Fibroblast of villous mesenchyme (primary cell): ENCODE data around the gene SHISAL1. TPM values are rescaled to one million over a fixed set of nuclear protein-coding genes. Genes with fewer than 3 reads are reported as not detected.

Experiments
- DNase-seq: peaks from one replicate; pipeline ENCODE4 v3.0.0-alpha.2; 2010; ENCODE audit warnings: low read depth
- H3K4me3 ChIP-seq: 2 replicates; pipeline ENCODE4 v1.5.1; 2011; ENCODE audit warnings: low read depth, mild to moderate bottlenecking, low read length
- total RNA-seq: library from RNA; depleted of rRNA; stranded (reverse); fragments of >200 nt; gene quantifications from 2 replicates; pipeline ENCODE4 v1.2.3, GENCODE V29; 2012
- TF ChIP-seq, protein P1 (sequence below): IDR thresholded peaks from 2 replicates; pipeline ENCODE4 v1.5.1; 2012; ENCODE audit warnings: low read depth, mild to moderate bottlenecking, low read length; ENCODE audit not compliant: insufficient read depth

Gene SHISAL1
- total RNA-seq, 1 donor, result 3.0 TPM

DNA sequence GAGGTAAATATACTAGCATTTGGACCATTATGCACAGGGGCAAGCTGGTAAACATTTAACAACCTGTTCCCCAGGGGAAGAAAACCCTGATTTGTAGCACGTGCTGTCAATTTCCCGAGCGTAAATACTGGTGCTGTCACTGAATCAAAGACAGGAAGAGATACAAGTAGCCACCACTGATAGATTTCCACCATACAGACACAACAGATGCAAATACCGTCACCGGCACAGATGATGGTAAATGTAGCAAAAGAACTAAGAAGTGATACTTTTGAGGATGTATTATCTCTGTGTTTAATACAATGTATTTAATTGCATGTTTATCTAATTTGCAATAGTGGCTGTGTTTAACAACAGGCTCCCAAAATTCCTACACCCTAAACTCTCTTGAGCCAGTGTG, 39.6 kb downstream of the SHISAL1 start:
- H3K4me3 ChIP-seq, result no peak overlapping the region
- DNase-seq, result no peak
- TF ChIP-seq, protein P1, sequence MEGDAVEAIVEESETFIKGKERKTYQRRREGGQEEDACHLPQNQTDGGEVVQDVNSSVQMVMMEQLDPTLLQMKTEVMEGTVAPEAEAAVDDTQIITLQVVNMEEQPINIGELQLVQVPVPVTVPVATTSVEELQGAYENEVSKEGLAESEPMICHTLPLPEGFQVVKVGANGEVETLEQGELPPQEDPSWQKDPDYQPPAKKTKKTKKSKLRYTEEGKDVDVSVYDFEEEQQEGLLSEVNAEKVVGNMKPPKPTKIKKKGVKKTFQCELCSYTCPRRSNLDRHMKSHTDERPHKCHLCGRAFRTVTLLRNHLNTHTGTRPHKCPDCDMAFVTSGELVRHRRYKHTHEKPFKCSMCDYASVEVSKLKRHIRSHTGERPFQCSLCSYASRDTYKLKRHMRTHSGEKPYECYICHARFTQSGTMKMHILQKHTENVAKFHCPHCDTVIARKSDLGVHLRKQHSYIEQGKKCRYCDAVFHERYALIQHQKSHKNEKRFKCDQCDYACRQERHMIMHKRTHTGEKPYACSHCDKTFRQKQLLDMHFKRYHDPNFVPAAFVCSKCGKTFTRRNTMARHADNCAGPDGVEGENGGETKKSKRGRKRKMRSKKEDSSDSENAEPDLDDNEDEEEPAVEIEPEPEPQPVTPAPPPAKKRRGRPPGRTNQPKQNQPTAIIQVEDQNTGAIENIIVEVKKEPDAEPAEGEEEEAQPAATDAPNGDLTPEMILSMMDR, result no peak

DNA sequence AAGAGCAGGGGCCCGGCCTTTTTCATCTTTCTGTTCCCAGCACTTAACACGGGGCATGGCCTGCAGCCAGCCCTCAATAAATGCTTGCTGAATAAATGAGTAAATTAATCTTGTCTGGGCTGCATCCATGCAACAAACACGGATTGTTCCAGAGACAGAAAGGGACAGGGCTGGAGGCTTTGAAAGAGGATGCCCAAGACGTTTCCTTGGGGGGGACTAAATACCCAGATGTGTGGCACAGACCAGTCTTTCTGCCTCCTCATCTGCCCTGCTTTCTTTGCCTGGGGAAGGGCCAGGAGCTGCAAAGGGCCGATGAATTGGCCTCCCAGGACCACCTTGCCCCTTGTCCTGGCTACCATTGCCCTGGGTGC, 40.4 kb downstream of the SHISAL1 start:
- H3K4me3 ChIP-seq, result no peak overlapping the region
- TF ChIP-seq, protein P1, result no peak
- no peak for DNase-seq

DNA sequence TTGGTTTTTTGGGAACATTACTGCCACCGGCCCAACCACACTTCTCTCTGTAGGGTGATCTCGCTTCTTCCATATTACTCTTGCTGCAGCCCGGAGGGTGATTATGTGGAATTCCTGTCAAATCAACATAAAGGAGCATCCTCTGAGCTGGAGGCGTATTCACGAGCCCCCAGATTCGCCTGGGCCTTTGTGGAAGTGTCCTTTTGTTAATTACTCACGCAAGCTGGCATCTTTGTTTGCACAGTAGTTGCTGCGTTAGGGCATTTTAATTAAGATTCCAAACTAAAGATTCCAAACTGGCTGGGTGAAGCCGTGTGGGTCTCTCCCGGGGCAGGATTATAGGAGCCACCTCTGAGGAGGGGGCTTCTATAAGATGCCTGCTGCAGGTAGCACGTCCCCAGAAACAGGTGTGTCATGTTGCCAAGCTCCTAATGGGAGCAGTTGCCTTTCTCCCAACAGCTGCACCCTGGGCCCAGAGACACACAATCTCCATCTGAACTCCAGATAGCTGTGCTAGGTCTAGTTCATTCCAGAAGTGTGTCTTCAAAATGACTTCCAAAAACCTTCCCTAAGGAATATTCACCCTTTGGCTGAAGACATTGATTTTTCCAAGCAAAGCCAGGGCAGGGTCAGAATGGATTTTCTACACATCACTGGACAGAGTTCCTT, 40.9 kb downstream of the SHISAL1 start:
- H3K4me3 ChIP-seq, result no peak overlapping the region
- no peak for DNase-seq
- TF ChIP-seq, protein P1, result no peak

DNA sequence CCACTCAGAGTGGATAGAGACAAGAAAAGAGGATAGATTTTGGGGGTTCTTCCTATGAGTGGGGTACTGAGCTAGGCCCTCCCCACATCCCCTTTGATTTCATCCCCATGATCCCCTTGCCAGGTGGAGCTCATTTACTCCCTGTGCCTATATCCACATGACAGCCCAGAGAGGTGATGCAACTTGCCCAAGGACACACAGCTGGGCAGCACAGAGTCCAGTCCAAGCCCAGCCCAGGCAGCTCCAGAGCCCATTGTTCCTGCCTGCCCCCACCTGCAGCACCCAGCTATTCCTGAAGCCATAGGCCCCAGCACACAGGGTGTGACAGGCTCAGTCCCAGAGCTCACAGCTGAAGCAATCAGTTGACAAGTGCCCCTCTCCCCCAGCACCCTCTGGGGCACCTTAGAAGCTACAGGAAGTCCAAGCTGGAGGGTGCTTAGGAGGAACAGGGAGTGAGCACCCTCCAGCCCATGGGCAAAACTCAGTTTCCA, 41.7 kb downstream of the SHISAL1 start:
- H3K4me3 ChIP-seq, result no peak overlapping the region
- no peak for DNase-seq
- TF ChIP-seq, protein P1, result no peak

DNA sequence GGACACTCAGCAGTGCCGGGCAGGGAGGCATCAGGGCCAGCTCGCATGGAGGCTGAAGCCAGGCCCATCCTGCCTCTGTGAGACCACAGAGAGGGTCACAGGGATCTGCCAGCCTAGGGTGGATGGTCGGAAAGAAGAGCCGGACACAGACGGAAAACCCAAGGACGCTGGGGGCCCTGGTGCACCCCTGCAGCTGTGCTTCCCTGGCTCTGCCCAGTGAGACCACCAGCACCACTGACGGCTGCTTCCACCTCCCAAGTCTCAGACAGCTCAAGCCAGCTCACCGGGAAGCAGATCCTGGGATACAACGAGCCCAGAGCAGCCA, 42.2 kb downstream of the SHISAL1 start:
- TF ChIP-seq, protein P1, result no peak
- DNase-seq, result no peak
- no peak overlapping the region for H3K4me3 ChIP-seq

DNA sequence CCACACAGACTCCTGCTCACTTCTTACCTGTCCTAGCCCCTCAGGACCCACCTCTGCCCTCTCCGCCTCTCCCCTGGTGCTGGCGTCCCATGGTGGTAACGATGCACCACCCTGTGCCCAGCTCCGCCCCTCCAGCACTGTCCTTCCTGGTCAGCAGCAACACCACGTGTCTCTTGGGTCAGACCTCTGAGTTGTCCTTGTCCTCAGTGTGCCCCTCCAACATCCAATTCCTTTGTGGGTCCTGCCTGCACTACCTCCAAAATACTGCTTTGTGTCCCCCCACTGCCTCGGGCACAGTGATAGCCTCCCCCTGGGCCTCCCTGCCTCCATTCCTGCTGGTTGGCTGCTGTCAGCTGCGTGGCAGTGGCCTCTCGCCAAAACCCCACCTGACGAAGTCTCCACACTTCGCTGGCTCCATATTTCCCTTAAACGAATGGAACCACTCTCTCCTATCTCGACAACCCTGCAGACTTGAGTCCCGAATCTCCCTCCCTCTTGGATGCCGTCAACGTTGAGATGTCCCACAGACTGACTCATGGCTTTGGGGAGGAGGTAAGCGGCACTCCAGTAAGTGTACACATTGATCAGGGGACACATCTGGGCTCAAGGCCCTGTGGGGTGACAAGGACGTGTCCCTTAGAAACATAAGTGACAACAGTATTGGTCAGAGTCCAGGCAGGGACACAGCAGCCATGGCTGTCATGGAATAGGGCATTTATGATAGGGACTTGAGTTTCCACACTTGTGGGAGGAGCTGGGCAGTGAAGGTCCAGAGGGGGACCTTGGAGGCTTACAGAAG, 42.8 kb downstream of the SHISAL1 start:
- TF ChIP-seq, protein P1, result no peak
- no peak overlapping the region for H3K4me3 ChIP-seq
- DNase-seq, result no peak
